Right kidney (tissue), 1 donor: ENCODE measurements around the gene FOXO1.

Experiments
- DNase-seq: peaks from one replicate; pipeline ENCODE4 v3.0.0-alpha.2; 2016

Gene FOXO1

DNA sequence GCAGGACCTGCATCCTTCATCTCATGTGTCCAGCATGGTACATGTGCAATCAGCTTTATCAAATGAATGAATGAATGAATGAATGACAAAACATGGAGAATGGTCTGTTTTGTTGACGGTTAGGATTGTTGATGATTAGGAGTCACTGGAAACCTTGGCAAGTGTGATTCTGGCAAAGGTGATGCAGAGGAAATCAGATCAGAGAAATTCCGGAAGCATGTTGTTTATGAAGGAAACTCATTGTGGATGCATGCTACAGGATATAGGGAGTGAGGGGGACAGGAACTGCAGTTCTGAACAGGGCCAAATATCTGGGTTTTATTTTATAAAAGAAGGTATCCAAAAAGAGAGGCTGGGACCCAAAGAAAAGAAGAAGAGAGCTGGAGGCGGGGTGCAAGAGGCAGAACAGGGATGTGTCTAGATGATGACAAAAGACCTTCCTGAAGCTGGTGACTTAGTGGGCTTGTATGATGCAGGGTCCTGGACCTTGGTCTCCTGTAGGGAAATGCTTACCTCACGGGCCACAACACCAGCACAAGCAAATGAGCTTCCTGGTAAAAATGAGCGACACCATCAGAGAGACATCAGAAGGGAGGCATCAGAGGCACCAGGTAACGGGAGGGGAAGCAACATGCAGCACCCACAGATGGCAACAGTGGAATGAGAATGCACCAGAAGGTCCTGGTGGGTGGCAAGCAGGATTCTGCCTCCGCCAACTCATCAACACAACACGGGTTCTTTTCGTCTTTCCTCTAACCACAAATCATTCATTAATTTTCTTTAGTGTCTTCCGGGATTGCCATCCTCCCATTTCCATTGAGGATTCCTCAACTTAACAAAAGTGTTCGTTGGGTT lies 159.6 kb downstream of the FOXO1 start:
- DNase-seq = no peak
